IgD-negative memory B cell (primary cell): ENCODE results near the gene RRM2. TPM values are rescaled to one million over a fixed set of nuclear protein-coding genes. Genes with fewer than 3 reads are reported as not detected.

Experiments
- H3K27ac Mint-ChIP-seq, 3 donors: one replicate each; pipeline ENCODE4 v1.8.0; 2020 to 2022; ENCODE audit warnings: mild to moderate bottlenecking in 3 of 3, mixed read lengths in 3 of 3, moderate library complexity in 1 of 3
- H3K27me3 Mint-ChIP-seq: one replicate; pipeline ENCODE4 v1.8.0; 2021; ENCODE audit warnings: mixed read lengths
- H3K36me3 Mint-ChIP-seq: one replicate; pipeline ENCODE4 v1.8.0; 2020; ENCODE audit warnings: mild to moderate bottlenecking, mixed read lengths
- H3K4me1 Mint-ChIP-seq, 3 donors: one replicate each; pipeline ENCODE4 v1.8.0; 2020 to 2022; ENCODE audit warnings: mixed read lengths in 3 of 3, mild to moderate bottlenecking in 1 of 3
- H3K4me3 Mint-ChIP-seq, 4 donors: one replicate each; pipeline ENCODE4 v1.8.0; 2020 to 2022; ENCODE audit warnings: mild to moderate bottlenecking in 4 of 4, mixed read lengths in 4 of 4, moderate library complexity in 3 of 4
- H3K9me3 Mint-ChIP-seq, 3 donors: one replicate each; pipeline ENCODE4 v1.8.0; 2020 to 2021; ENCODE audit warnings: mixed read lengths in 3 of 3, mild to moderate bottlenecking in 1 of 3
- polyA plus RNA-seq: library from polyadenylated mRNA; unstranded; fragments of 300-500 nt; fragmentation: Illumina TruSeq; gene quantifications from one replicate; pipeline ENCODE4 v1.2.3, GENCODE V29; 2021

RRM2 gene
- polyA plus RNA-seq, 1 donor from 2014 or later: 1.0 TPM

DNA sequence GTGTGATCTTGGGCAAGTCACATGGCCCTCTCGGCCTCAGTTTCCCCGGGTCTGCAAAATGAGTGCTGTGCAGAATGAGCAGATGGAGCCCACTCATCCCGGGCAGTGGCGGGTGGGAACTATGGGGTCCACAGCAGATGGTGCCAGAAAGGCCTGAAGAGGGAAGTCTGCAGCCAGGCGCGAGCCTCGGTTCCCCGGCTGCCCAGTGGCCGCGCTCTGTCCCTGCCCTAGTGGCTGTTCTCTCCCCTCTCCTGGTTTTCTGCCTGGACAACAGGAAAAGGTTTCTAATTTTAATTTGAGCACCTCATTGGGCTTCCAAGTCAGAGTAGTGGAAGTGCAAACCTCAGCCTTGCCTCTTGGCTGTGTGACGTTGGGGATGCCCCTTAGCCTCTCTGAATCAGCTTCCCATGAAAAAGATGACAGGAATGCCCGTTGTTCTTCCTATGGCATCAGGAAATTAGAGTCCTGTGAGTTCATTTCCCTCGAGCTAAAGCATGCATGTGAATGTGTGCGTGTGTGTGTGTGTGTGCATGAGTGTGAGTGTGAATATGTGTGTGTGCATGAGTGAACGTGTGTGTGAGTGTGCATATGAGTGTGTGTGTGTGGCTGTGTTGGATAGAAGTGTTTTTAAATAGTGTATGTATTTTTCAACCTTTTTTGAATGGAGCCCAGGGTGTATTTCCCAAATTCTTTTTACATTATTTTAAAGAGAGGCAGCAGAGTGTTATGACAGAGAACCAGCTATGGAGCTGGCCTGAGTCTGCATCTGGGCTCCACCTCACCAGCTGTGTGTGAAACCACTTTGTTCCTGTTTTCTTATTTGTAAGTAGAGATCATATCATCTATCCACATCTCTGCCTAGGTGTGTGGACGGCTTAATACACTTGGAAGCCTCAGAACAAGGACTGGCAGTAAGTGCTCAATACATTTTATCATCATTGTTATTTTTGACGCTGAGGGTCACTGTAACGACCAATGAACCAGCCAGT lies 41.3 kb downstream of the RRM2 start:
- H3K27me3 Mint-ChIP-seq: no peaks in the 10 kb centered on the region
- H3K36me3 Mint-ChIP-seq: no peaks in the 10 kb centered on the region
- peaks cover 5 to 8% (median 7%) of the 10 kb centered on the region in 3 donors for H3K4me1 Mint-ChIP-seq
- H3K4me3 Mint-ChIP-seq: peak overlapping the region in 1 of 4 donors; percentile 53
- no peak overlapping the region for H3K27ac Mint-ChIP-seq
- H3K9me3 Mint-ChIP-seq: no peaks in the 10 kb centered on the region

DNA sequence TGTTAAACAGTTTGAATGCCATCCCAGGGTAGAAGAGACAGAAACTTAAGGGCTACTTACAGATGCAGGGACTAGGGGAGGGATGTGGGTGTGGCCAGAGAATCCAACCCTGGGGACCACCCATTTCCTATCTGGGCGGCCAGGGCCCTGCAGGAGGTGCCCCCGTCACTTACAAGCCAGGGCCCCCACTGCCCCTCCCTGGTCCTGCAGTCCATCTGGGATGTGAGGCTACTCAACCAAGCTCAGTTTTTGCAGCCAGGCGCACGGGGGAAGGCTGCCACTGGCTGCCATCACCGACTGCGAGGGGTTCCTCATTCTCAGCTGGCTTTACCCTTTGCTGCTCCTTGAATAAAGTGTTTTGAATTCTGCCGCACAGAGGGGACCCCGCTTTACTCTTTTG lies 42.1 kb downstream of the RRM2 start:
- Mint-ChIP-seq H3K36me3 (no peaks in the 10 kb centered on the region), H3K4me3 (peak overlapping the region in 1 of 4 donors; percentile 53), H3K27me3 (no peaks in the 10 kb centered on the region), H3K4me1 (peaks cover 5 to 8% (median 7%) of the 10 kb centered on the region in 3 donors), H3K9me3 (no peaks in the 10 kb centered on the region), H3K27ac (peak overlapping the region in 1 of 3 donors; percentile 57)

DNA sequence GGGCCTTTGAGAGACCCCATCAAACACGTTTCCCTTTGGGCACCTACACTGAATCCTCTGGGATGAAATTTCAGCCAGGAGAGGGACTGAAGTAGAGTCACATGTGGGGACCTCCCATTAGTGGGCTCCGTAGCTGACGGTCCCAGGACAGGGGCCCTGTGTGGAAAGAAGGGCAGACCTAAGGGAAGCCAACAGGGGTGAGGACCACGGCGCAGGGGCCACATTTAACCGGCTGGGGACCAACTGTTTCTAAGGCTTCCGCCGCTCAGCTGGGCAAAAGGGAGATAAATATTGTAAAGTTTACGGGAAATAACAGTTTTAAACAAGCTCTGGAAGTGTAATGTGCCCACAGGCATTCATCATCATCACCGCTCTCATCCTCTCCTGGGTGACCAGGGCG lies 42.7 kb downstream of the RRM2 start:
- Mint-ChIP-seq H3K27me3 (no peaks in the 10 kb centered on the region), H3K27ac (peak overlapping the region in 1 of 3 donors; percentile 57), H3K4me3 (no peak overlapping the region), H3K4me1 (peaks cover 5 to 8% (median 7%) of the 10 kb centered on the region in 3 donors), H3K36me3 (no peaks in the 10 kb centered on the region), H3K9me3 (no peaks in the 10 kb centered on the region)

DNA sequence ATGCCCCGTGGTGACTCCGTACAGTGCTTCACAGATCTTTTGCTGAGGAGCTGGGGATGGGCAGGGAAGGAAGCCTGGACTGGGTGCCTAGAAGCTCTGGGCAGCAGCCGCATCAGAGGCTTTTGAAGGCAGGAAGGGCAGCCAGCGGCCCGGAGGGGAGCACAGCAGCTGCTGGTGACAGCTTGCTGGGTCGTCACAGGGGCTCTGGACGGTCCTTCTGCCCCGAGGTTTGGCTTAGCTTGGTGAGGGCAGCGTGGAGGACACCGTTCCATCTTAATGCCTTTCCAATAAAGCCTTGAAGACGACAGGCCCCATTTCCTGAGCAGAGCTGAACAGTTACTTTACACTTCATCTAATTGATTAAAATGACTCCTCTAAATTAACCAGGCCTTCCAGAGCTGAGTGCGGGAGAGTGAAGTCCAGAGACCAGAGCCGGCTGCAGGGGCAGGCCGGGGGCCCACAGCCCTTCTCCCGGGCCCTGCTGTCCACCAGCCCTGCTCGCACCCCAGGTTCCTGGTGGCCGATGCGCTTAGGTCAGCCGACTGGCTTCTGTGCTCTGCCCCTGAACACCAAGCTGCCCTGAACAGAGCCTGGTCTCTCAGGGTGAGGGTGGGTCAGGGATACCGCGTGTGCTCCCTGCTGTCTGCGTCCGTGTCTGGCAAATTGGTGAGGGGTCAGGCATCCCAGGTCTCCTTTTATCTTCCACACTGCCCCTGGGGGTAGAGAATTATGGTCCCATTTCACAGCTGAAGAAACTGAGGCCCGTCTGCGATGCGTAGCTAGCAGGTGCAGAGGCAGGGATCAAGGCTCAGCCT lies 43.5 kb downstream of the RRM2 start:
- H3K4me3 Mint-ChIP-seq: no peak overlapping the region
- no peaks in the 10 kb centered on the region for H3K9me3 Mint-ChIP-seq
- H3K27me3 Mint-ChIP-seq: no peaks in the 10 kb centered on the region
- peak overlapping the region in 1 of 3 donors; percentile 57 for H3K27ac Mint-ChIP-seq
- peaks cover 5 to 8% (median 7%) of the 10 kb centered on the region in 3 donors for H3K4me1 Mint-ChIP-seq
- no peaks in the 10 kb centered on the region for H3K36me3 Mint-ChIP-seq

DNA sequence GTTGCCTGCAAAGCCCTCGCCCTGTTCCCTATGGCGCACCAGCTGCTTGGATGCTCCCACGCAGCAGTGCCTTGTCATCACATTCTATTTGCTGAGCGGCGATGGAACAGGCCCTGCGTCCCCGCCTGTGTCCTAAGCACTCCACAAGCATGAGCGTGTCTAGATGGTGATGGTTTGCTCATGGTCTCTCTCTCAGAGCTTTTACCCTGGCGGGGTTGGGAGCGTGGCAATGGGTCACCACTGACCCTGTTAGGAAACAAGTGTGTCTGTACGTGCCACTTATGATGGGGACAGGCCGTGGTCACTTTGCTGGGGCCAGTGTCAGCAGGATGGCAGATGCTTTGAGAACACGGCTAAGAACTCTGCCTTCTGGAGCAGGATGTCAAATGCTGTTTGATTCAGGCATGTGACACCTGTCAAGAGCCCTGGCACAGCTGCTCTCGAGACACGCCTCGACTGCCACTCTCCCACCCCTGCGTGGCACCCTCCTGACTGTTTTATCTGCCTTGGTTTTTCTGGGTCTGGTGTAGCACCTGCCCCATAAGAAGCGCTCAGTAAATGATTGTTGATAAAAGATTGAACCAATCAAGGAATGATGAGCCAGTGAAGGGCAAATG lies 44.2 kb downstream of the RRM2 start:
- Mint-ChIP-seq H3K27ac (no peak overlapping the region), H3K27me3 (no peaks in the 10 kb centered on the region), H3K4me1 (peaks cover 5 to 8% (median 7%) of the 10 kb centered on the region in 3 donors), H3K4me3 (no peak overlapping the region), H3K9me3 (no peaks in the 10 kb centered on the region), H3K36me3 (no peaks in the 10 kb centered on the region)

DNA sequence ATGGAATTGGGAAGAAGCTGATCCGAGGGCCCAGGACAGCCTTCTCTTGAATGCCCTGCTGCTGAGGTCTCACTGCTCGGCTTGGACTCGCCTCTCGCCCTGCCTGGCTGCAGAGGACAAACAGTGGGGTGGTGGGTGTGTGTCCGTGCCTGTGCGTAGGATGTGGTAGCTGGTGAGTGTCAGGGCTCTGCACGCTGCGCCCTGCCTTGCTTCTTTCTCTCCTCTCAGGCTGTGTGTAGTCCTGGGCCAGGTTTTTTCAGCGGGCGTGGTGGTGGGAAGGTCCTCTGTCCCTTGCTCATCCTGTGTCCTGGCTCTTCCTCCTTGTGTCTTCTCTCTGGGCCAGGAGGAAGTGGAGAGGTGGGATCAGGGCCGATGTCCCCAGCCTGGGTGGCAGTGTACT lies 44.8 kb downstream of the RRM2 start:
- H3K4me1 Mint-ChIP-seq: peaks cover 5 to 8% (median 7%) of the 10 kb centered on the region in 3 donors
- H3K4me3 Mint-ChIP-seq: no peak overlapping the region
- H3K9me3 Mint-ChIP-seq: no peaks in the 10 kb centered on the region
- H3K36me3 Mint-ChIP-seq: no peaks in the 10 kb centered on the region
- H3K27ac Mint-ChIP-seq: no peak overlapping the region
- H3K27me3 Mint-ChIP-seq: no peaks in the 10 kb centered on the region

DNA sequence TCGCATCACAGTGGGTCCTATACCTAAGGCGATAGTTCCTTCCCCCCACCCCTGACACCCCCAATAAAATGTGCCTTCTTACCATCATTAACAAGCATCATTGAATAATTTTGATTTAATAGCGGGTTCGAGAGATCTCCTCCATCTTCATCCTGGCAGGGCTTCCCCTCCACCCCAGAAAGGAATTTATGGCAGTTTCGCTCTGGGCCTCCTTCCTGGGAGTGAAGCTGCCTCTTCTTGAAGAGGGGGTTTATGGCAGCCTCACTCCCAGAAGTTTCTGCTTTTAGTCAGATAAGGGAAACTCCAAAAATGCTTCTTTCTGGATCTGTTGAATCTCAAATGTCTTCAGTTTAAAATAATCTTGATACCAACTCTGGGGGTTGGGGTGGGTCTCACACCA lies 45.7 kb downstream of the RRM2 start:
- Mint-ChIP-seq H3K27me3 (no peaks in the 10 kb centered on the region), H3K36me3 (no peaks in the 10 kb centered on the region), H3K27ac (no peak overlapping the region), H3K9me3 (no peaks in the 10 kb centered on the region), H3K4me3 (no peak overlapping the region), H3K4me1 (peaks cover 5 to 8% (median 7%) of the 10 kb centered on the region in 3 donors)

DNA sequence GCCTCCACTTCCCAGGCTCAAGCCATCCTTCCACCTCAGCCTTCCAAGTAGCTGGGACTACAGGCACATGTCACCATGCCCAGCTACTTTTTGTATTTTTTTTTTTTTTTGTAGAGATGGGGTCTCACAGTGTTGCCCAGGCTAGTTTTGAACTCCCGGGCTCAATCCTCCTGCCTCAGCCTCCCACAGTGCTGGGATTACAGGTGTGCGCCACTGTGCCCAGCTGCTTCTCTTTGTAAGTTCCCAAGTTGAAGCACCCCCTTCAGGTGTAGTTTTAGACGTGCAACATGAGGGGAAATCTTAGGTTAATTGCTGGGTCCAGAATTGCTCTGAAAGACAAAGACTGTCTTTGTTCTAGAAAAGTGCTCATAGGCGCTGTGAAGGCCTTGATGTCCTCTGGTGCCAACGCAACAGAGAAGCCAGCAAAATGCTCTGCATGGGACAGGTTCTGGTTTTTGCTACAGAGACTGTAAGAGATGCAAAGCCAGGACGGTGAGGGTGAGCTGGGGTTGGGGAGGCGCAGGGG lies 46.6 kb downstream of the RRM2 start:
- H3K27me3 Mint-ChIP-seq: no peaks in the 10 kb centered on the region
- no peak overlapping the region for H3K4me3 Mint-ChIP-seq
- H3K9me3 Mint-ChIP-seq: no peaks in the 10 kb centered on the region
- H3K4me1 Mint-ChIP-seq: peaks cover 2 to 3% (median 3%) of the 10 kb centered on the region in 3 donors
- H3K27ac Mint-ChIP-seq: no peak overlapping the region
- H3K36me3 Mint-ChIP-seq: no peaks in the 10 kb centered on the region

DNA sequence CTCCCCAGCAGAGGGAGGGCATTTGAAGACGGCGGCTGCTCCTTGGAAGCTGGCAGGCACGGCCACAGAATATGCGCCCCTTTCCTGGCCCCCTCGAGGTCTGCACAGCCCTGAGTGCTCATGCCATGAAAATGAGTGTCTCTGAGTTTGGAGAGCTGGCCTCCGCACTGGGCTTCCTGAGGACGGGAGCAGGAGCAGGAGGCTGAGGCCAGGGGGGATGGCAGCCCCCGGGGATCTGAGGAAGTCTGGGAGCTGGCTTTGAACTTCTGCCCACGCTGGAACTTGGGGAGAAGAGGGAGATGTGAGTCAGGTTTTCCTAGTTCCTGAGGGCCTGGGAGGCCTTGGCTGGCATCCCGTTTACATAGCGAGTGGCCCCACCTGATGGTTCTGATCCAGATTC lies 47.0 kb downstream of the RRM2 start:
- no peak overlapping the region for H3K27ac Mint-ChIP-seq
- H3K36me3 Mint-ChIP-seq: no peaks in the 10 kb centered on the region
- no peak overlapping the region for H3K4me3 Mint-ChIP-seq
- no peaks in the 10 kb centered on the region for H3K27me3 Mint-ChIP-seq
- H3K9me3 Mint-ChIP-seq: no peaks in the 10 kb centered on the region
- H3K4me1 Mint-ChIP-seq: no peaks in the 10 kb centered on the region

DNA sequence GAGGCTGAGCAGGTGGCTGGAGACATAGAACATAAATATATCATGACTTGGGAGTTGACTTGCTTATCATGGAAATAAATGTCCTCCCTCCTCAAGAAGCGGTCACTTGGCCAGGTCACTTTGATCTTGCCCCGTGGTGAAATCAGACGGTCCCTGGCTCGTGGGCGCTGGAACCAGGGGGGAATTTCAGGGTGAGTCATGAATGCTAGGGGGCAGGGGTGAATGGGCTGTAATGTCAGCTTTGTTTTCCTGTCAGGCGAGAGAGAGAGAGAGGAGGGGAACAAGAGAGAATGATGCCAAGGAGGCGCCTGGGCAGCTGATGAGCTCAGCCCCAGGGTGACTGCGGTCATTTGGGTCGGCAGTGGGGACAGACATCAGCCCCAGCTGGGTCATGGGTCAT lies 47.7 kb downstream of the RRM2 start:
- Mint-ChIP-seq H3K27me3 (no peaks in the 10 kb centered on the region), H3K9me3 (no peaks in the 10 kb centered on the region), H3K4me1 (no peaks in the 10 kb centered on the region), H3K27ac (no peak overlapping the region), H3K36me3 (no peaks in the 10 kb centered on the region), H3K4me3 (no peak overlapping the region)

DNA sequence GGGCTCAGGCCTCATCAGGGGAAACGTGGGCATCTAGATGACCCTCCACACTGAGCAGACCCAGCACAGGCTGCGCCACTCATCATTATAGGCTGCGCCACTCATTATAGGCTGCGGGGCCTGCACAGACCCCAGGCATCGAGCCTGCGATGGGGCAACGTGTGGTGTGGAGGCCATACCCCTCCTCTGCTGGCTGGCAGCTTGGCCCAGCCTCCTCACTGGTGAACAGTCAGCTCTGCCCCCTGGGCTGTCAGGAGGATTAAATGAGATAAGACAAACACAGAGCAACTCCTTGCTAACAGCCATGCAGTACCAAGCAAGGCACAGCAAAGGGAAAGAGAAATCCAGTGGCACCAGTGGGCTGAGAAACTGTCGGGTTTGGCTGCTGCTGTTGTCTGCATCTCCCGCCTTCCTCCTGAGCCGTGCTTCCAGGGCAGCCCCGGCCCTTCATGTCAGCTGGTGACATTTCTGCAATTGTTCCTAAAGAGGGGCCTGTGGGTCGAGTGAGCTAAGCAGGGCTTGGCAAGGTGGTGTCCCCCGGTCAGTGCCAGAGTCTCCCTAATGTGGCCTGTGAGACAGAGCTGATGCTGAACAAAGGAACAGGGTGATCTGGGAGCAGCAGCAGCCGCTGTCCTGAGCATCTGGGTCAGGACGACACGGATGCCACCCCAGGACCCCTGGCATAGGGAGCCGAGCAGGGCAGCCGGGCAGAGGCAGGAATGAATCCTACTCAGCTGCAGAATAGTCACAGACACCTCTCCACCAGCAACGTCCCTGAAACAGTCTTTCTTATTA lies 48.7 kb downstream of the RRM2 start:
- Mint-ChIP-seq H3K27ac (no peak overlapping the region), H3K4me3 (no peak overlapping the region), H3K27me3 (no peaks in the 10 kb centered on the region), H3K4me1 (no peaks in the 10 kb centered on the region), H3K9me3 (no peaks in the 10 kb centered on the region), H3K36me3 (no peaks in the 10 kb centered on the region)

DNA sequence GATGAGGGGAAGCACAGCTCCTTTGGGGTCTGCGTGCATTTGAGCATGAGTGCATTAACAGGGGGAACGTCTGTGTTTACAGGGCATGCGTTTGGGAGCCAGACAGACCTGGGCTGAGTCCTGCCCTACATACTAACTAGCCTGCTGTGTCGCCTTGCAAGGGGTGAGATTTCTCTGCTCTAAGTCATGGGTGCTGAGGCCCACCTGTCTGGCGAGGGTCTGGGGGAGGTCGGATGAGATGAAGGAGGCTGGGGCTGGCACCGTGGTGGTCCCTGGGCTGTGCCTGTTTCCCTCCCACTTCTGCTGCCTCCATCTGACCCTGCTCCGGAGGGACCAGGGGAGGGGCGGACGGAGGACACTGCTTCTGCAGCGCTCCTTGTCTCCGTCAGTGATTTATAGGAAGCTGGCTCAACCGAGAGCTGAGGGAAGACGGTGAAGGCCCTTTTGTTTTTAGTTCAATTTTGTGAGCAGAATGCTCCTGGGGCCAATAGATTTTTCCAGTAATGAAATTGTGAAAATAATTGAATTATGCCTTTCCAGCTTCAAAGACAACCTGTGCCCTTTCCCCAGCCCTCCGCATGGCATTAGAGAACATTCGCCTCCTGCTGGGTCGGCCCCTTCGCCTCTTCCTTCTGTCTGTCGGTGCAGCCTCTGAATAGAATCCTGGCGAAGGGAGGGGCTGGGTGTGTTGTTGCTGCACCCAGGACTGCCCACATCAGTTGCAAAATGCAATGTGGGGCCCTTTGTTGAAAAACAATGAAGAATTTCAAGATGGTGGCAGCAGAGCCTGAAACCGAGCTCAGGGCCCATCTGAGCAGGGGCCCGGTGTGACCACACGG lies 49.7 kb downstream of the RRM2 start:
- Mint-ChIP-seq H3K27ac (peak overlapping the region in 1 of 3 donors; percentile 48), H3K4me3 (peak overlapping the region in 1 of 4 donors; percentile 28), H3K9me3 (no peaks in the 10 kb centered on the region), H3K27me3 (no peaks in the 10 kb centered on the region), H3K4me1 (no peaks in the 10 kb centered on the region), H3K36me3 (no peaks in the 10 kb centered on the region)

DNA sequence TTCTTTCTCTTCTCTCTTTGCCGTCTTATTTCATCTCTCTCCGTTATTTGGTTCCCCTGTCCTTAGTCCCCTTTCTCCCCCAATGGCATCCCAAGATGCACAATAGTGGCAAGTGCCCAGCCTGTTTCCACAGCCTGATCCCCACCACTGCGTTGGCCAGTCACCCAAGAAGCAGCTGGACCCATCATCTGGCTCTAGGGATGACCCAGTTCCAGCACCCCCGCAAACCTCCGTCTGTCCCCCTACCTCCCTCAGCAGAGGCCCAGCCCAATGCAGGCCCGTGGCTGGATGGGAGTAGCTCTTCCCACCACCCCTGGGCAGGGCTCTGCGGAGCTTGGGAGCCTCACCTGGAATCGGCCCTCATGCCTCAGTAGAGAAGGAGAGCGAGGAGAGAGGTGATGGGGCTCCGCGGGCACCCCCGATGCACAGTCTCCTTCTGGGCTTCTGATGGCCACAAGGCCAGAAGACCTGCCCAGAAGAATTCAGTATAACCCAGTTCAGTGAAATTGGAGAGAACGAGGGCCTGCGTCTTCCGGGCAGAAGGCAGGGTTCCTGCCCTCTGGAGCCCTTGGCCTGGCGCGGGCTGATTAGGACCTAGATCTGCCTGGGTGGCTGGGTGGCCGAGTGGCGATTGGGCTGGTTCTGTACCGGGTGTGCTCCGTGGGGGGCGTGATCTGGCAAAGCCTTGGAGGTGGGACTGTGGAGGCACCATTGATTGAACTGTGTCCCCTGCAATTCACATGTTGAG lies 50.9 kb downstream of the RRM2 start:
- no peak overlapping the region for H3K4me3 Mint-ChIP-seq
- no peaks in the 10 kb centered on the region for H3K27me3 Mint-ChIP-seq

More for the DNA sequence above, 50.9 kb downstream of the RRM2 start:
- Mint-ChIP-seq H3K27ac (peak overlapping the region in 1 of 3 donors; percentile 76), H3K9me3 (no peaks in the 10 kb centered on the region), H3K4me1 (peaks cover 0 to 2% (median 0%) of the 10 kb centered on the region in 3 donors), H3K36me3 (no peaks in the 10 kb centered on the region)
